GM12878 (cell line): ENCODE data around the gene EDEM2. TPM values are rescaled to one million over a fixed set of nuclear protein-coding genes. Genes with fewer than 3 reads are reported as not detected.

Source experiments
- CREB1 ChIP-seq: IDR thresholded peaks from 2 replicates; pipeline ENCODE4 v1.6.1; 2012; ENCODE audit warnings: low read depth, mild to moderate bottlenecking, inconsistent platforms
- CTCF ChIP-seq, 3 experiments: IDR thresholded peaks in 2 of 3; conservative IDR thresholded peaks in 1 of 3; 2 replicates each; pipeline ENCODE4 v1.5.1; 2011; ENCODE audit warnings: low read depth in 3 of 3, low read length in 3 of 3, mild to moderate bottlenecking in 3 of 3, control low read depth in 2 of 3, moderate library complexity in 2 of 3, inconsistent platforms in 1 of 3, mixed read lengths in 1 of 3; ENCODE audit not compliant: control insufficient read depth in 2 of 3, insufficient read depth in 1 of 3; ENCODE audit errors: extremely low read depth in 1 of 3
- DPF2 ChIP-seq: fragments of 450-650 bp; IDR thresholded peaks from 2 replicates; pipeline ENCODE4 v1.6.1; 2017; ENCODE audit warnings: mild to moderate bottlenecking
- E4F1 ChIP-seq: fragments of 450-650 bp; IDR thresholded peaks from 2 replicates; pipeline ENCODE4 v1.6.1; 2018; ENCODE audit warnings: borderline replicate concordance, mild to moderate bottlenecking; ENCODE audit not compliant: partially characterized antibody
- HDGF ChIP-seq: fragments of 450-650 bp; IDR thresholded peaks from 2 replicates; pipeline ENCODE4 v1.6.1; 2016; ENCODE audit warnings: antibody characterized with exemption
- MLLT1 ChIP-seq: fragments of 450-650 bp; IDR thresholded peaks from 2 replicates; pipeline ENCODE4 v1.6.1; 2016; ENCODE audit warnings: mild to moderate bottlenecking
- RBBP5 ChIP-seq: fragments of 200-600 bp; sonication (generic); conservative IDR thresholded peaks from 2 replicates; pipeline ENCODE4 v1.6.1; 2016
- SREBF1 ChIP-seq: IDR thresholded peaks from 2 replicates; pipeline ENCODE4 v1.6.1; 2012; ENCODE audit warnings: mild to moderate bottlenecking, low read length
- ZBED1 ChIP-seq: IDR thresholded peaks from 2 replicates; pipeline ENCODE4 v1.6.1; 2016; ENCODE audit warnings: borderline replicate concordance
- polyA plus RNA-seq, 11 experiments: library from polyadenylated mRNA; depleted of rRNA in 4 of 11; unstranded in 6 of 11; stranded (reverse) in 5 of 11; fragments of >200 nt; fragmentation: Nextera tagmentation in 4 of 11; fragmentation: Illumina TruSeq in 1 of 11; extraction: Ambion mirVana in 4 of 11; extraction: Trizol in 1 of 11; gene quantifications; 1 replicate in 1 of 11; 2 replicates in 10 of 11; pipeline versions ENCODE4 v1.2.1 to v1.2.3, GENCODE V29; 2011 to 2016; ENCODE audit warnings: inconsistent platforms in 2 of 11, missing spikeins in 2 of 11, low read depth in 1 of 11
- total RNA-seq, 4 experiments: library from RNA; depleted of rRNA in 3 of 4; stranded (reverse); fragments of >200 nt in 3 of 4; fragmentation: Illumina TruSeq in 1 of 4; extraction: Trizol in 1 of 4; gene quantifications; 2 replicates each; pipeline versions ENCODE4 v1.2.1 to v1.2.3, GENCODE V29; 2013 to 2021

EDEM2 gene
- total and polyA plus RNA-seq, 10 of the 15 experiments (the other 5 are each of a cell fraction or from before 2014, with no cell fraction given) = 9.9 to 24.8 (median 14.8) TPM

GRCh38 chr20:35146920-35147574 lies at the start of gene EDEM2 (continued):
- TF ChIP-seq E4F1 (peak; percentile 81), RBBP5 (no peak), CTCF (IDR thresholded peaks at IDR 0.05 in 2 of 3, conservative IDR thresholded peaks at IDR 0.05 in 1 of 3; ENCODE audit: control insufficient read depth in 2 of 3, extremely low read depth in 1 of 3, insufficient read depth in 1 of 3, low read depth in 3 of 3, low read length in 3 of 3) (no peak), DPF2 (no peak; the same call in 1 of the 2 replicates), ZBED1 (no peak), CREB1 (peak; percentile 81), HDGF (peak; percentile 32; the same call in 1 of the 2 replicates), MLLT1 (no peak), SREBF1 (peak; percentile 67; the same call in 1 of the 2 replicates)
